Endothelial cell of umbilical vein (primary cell): ENCODE results near the gene SNCAIP.

Experiments
- CTCF ChIP-seq, 2 donors: IDR thresholded peaks; 1 replicate in 1 of 2; 2 replicates in 1 of 2; pipeline ENCODE4 v1.5.1; 2011; ENCODE audit warnings: low read length in 2 of 2, mild to moderate bottlenecking in 2 of 2, moderate library complexity in 2 of 2, control low read depth in 1 of 2, inconsistent platforms in 1 of 2, low read depth in 1 of 2; ENCODE audit not compliant: insufficient read depth in 1 of 2; ENCODE audit errors: extremely low read depth in 1 of 2
- EZH2 ChIP-seq: IDR thresholded peaks from 2 replicates; pipeline ENCODE4 v1.6.1; 2012; ENCODE audit warnings: borderline replicate concordance, low read depth, mild to moderate bottlenecking, moderate library complexity, low read length, inconsistent platforms; ENCODE audit not compliant: severe bottlenecking
- GATA2 ChIP-seq: IDR thresholded peaks from 2 replicates; pipeline ENCODE4 v1.7.0; 2011; ENCODE audit warnings: low read depth, mild to moderate bottlenecking, moderate library complexity, mixed read lengths, low read length; ENCODE audit not compliant: insufficient read length, insufficient read depth
- MAX ChIP-seq: IDR thresholded peaks from 2 replicates; pipeline ENCODE4 v1.6.1; 2011; ENCODE audit not compliant: insufficient read depth, insufficient read length
- MYC ChIP-seq: IDR thresholded peaks from one replicate; pipeline ENCODE4 v1.6.1; 2011; ENCODE audit warnings: mild to moderate bottlenecking, low read depth, low read length
- POLR2A ChIP-seq: IDR thresholded peaks from 2 replicates; pipeline ENCODE4 v1.6.1; 2012; ENCODE audit warnings: low read depth, mild to moderate bottlenecking, control low read depth, low read length
- POLR2AphosphoS5 ChIP-seq: IDR thresholded peaks from 2 replicates; pipeline ENCODE4 v1.6.1; 2012; ENCODE audit warnings: low read depth, mild to moderate bottlenecking, control low read depth, low read length, moderate library complexity; ENCODE audit not compliant: insufficient read depth

GRCh38 chr5:122485226-122485625 lies 173.2 kb downstream of the SNCAIP start:
- no peak for TF ChIP-seq CTCF (IDR thresholded peaks at IDR 0.05; ENCODE audit: extremely low read depth in 1 of 2, insufficient read depth in 1 of 2, low read depth in 1 of 2, low read length in 2 of 2)
- no peak for TF ChIP-seq POLR2AphosphoS5
- TF ChIP-seq POLR2A: no peak
- no peak for TF ChIP-seq EZH2
- no peak for TF ChIP-seq MAX
- no peak for TF ChIP-seq GATA2
- no peak for TF ChIP-seq MYC
